Measurements from ENCODE around the gene KPNA3.

The KPNA3 gene

GRCh38 chr13:49679246-49679645 is 113.2 kb downstream of the KPNA3 start:
- no peak for DNase-seq (ENCODE audit: low read depth in 2 of 2)

GRCh38 chr13:49678191-49678914 is 114.1 kb downstream of the KPNA3 start:
- DNase-seq (ENCODE audit: low read depth in 2 of 2): no peak

- no peak for DNase-seq (ENCODE audit: low read depth in 2 of 2)
Measured at GRCh38 chr13:49676581-49677298, 115.7 kb downstream of the KPNA3 start.

GRCh38 chr13:49670828-49671227 is 121.7 kb downstream of the KPNA3 start:
- DNase-seq (ENCODE audit: low read depth in 2 of 2): no peak

- DNase-seq (ENCODE audit: low read depth in 2 of 2): no peak
Measured at GRCh38 chr13:49669735-49670309, 122.7 kb downstream of the KPNA3 start.

GRCh38 chr13:49667773-49668172 is 124.7 kb downstream of the KPNA3 start:
- DNase-seq (ENCODE audit: low read depth in 2 of 2): no peak

GRCh38 chr13:49664606-49665005 is 127.9 kb downstream of the KPNA3 start:
- DNase-seq (ENCODE audit: low read depth in 2 of 2): no peak

- no peak for DNase-seq (ENCODE audit: low read depth in 2 of 2)
Measured at GRCh38 chr13:49657241-49657641, 135.2 kb downstream of the KPNA3 start.

- DNase-seq (ENCODE audit: low read depth in 2 of 2): no peak
Measured at GRCh38 chr13:49655906-49656305, 136.6 kb downstream of the KPNA3 start.

- DNase-seq (ENCODE audit: low read depth in 2 of 2): no peak
Measured at GRCh38 chr13:49654011-49654410, 138.5 kb downstream of the KPNA3 start.

- DNase-seq (ENCODE audit: low read depth in 2 of 2): no peak
Measured at GRCh38 chr13:49653478-49653877, 139.0 kb downstream of the KPNA3 start.

GRCh38 chr13:49652355-49653305 is 139.9 kb downstream of the KPNA3 start:
- no peak for DNase-seq (ENCODE audit: low read depth in 2 of 2)

- DNase-seq (ENCODE audit: low read depth in 2 of 2): no peak
Measured at GRCh38 chr13:49651570-49652354, 140.7 kb downstream of the KPNA3 start.

- no peak for DNase-seq (ENCODE audit: low read depth in 2 of 2)
Measured at GRCh38 chr13:49649963-49650312, 142.5 kb downstream of the KPNA3 start.
